Testis (tissue), 3 donors: ENCODE measurements around the gene ST6GALNAC1. TPM values are rescaled to one million over a fixed set of nuclear protein-coding genes. Genes with fewer than 3 reads are reported as not detected.

Experiments
- DNase-seq: peaks from one replicate; pipeline ENCODE4 v3.0.0-alpha.2; 2019
- H3K27ac ChIP-seq, 2 donors: fragments of 200-600 bp; sonication (generic); one replicate each; pipeline ENCODE4 v1.5.1; 2019
- H3K27me3 ChIP-seq: fragments of 200-600 bp; sonication (generic); one replicate; pipeline ENCODE4 v1.5.1; 2019
- H3K36me3 ChIP-seq: fragments of 200-600 bp; sonication (generic); one replicate; pipeline ENCODE4 v1.5.1; 2017; ENCODE audit warnings: low read depth; ENCODE audit errors: missing control alignments
- H3K4me1 ChIP-seq: fragments of 200-600 bp; sonication (generic); one replicate; pipeline ENCODE4 v1.5.1; 2019
- H3K4me3 ChIP-seq, 2 donors: fragments of 200-600 bp; sonication (generic); one replicate each; pipeline ENCODE4 v1.5.1; 2017 to 2019
- H3K9me3 ChIP-seq: fragments of 200-600 bp; sonication (generic); one replicate; pipeline ENCODE4 v1.5.1; 2017
- POLR2A ChIP-seq: fragments of 450-650 bp; IDR thresholded peaks from one replicate; pipeline ENCODE4 v1.6.1; 2017; ENCODE audit warnings: antibody characterized with exemption, mild to moderate bottlenecking, moderate library complexity
- WGBS, 2 donors: methylation state at CpG; one replicate each; pipeline ENCODE4 v1.1.5; 2018; 5-methylcytosine and 5-hydroxymethylcytosine counted together
- intact Hi-C: fragments of 100-400 bp; cut with DNase I; formaldehyde crosslinking; loops from one replicate; pipeline ENCODE4 v1.15.1; 2023; ENCODE audit warnings: low total_unique reads
- polyA plus RNA-seq: library from polyadenylated mRNA; stranded (reverse); fragments of 350-450 nt; fragmentation: Illumina TruSeq; extraction: RNeasy Lipid Tissue Mini Kit (QIAGEN cat#74804); gene quantifications from one replicate; pipeline ENCODE4 v1.2.3, GENCODE V29; 2014; ENCODE audit warnings: low read depth, low replicate concordance; ENCODE audit not compliant: insufficient read depth
- total RNA-seq, 2 donors: library from RNA; depleted of rRNA; stranded (reverse); fragments of >200 nt; gene quantifications; one replicate each; pipeline ENCODE4 v1.2.3, GENCODE V29; 2016
- TF ChIP-seq, protein P1 (sequence below), 3 experiments: fragments of 450-650 bp in 2 of 3; fragments of 200-600 bp in 1 of 3; sonication (generic) in 1 of 3; IDR thresholded peaks; one replicate each; pipeline ENCODE4 v1.5.1; 2016 to 2019; ENCODE audit warnings: antibody characterized with exemption in 3 of 3, mild to moderate bottlenecking in 2 of 3, moderate library complexity in 1 of 3

Gene ST6GALNAC1
- total and polyA plus RNA-seq, 3 donors from 2014 or later = 11.9 to 20.6 (median 20.1) TPM

- Histone ChIP-seq H3K9me3 (no peaks in the 10 kb centered on the region), H3K4me3 (no peak overlapping the region), H3K4me1 (peaks cover 17% of the 10 kb centered on the region), H3K27me3 (no peaks in the 10 kb centered on the region), H3K36me3 (no peaks in the 10 kb centered on the region), H3K27ac (no peak overlapping the region)
- 84 to 87% methylated on average over 8 of the region's 8 CpGs for WGBS, 2 donors
- DNase-seq = no peak
- TF ChIP-seq, protein P1, sequence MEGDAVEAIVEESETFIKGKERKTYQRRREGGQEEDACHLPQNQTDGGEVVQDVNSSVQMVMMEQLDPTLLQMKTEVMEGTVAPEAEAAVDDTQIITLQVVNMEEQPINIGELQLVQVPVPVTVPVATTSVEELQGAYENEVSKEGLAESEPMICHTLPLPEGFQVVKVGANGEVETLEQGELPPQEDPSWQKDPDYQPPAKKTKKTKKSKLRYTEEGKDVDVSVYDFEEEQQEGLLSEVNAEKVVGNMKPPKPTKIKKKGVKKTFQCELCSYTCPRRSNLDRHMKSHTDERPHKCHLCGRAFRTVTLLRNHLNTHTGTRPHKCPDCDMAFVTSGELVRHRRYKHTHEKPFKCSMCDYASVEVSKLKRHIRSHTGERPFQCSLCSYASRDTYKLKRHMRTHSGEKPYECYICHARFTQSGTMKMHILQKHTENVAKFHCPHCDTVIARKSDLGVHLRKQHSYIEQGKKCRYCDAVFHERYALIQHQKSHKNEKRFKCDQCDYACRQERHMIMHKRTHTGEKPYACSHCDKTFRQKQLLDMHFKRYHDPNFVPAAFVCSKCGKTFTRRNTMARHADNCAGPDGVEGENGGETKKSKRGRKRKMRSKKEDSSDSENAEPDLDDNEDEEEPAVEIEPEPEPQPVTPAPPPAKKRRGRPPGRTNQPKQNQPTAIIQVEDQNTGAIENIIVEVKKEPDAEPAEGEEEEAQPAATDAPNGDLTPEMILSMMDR (IDR thresholded peaks at IDR 0.05) = no peak
- TF ChIP-seq POLR2A = no peak
- intact Hi-C loops = no loop called here
These were observed 7.7 kb downstream of the ST6GALNAC1 start for GRCh38 chr17:76635659-76636360.

- no peak for DNase-seq
- H3K9me3 ChIP-seq = no peaks in the 10 kb centered on the region
- intact Hi-C loops = no loop called here
- H3K4me3 ChIP-seq = no peak overlapping the region
- no peak overlapping the region for H3K27ac ChIP-seq
- peaks cover 17% of the 10 kb centered on the region for H3K4me1 ChIP-seq
- no peak for TF ChIP-seq POLR2A
- TF ChIP-seq, protein P1 (IDR thresholded peaks at IDR 0.05) = no peak
- WGBS, 2 donors = 90 to 91% methylated on average over 3 to 5 of the region's 5 CpGs
- H3K36me3 ChIP-seq = no peaks in the 10 kb centered on the region
- H3K27me3 ChIP-seq = no peaks in the 10 kb centered on the region
These were observed 8.5 kb downstream of the ST6GALNAC1 start for GRCh38 chr17:76635039-76635438.

- Histone ChIP-seq H3K9me3 (no peaks in the 10 kb centered on the region), H3K27me3 (no peaks in the 10 kb centered on the region), H3K27ac (no peak overlapping the region), H3K4me3 (no peak overlapping the region), H3K4me1 (peaks cover 13% of the 10 kb centered on the region), H3K36me3 (no peaks in the 10 kb centered on the region)
- intact Hi-C loops = no loop called here
- TF ChIP-seq POLR2A = no peak
- TF ChIP-seq, protein P1 (IDR thresholded peaks at IDR 0.05) = no peak
- 75 to 80% methylated on average over 14 of the region's 14 CpGs for WGBS, 2 donors
- DNase-seq = no peak
These were observed 9.8 kb downstream of the ST6GALNAC1 start for GRCh38 chr17:76633628-76634328.

DNA sequence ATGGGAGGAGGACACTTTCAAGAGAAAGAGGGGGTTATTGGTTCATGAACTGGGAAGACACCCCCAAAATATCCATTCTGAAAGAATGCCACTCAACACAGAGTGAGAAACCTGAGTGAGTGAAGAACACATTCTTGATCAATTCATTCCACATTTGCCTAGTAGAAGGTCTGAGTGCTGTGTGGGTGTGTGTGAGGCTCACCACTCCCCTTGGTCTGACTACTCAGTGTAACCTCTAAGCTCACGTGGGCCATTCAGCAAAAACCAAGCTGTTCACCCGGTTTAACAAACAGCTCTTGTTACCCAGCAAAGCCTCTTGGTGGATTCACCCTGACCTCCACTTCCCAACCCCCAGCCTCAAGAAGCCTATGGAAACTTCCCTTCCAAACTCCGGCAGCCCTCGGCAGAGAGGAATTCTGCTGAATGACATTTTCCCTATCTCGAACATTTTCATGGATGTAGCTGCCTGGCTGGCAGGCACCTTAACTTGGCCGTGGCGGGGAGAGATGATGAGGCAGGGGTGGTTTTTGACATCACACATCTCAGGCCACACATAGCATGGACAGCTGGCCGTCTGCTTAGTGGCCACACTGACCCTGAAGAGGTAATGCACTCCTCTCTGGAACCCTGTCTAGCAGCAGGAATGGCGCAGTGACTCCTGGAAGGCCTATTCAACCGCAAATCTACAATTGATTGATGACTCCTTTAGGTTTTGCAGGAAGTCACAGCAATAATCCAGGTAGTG is 11.6 kb downstream of the ST6GALNAC1 start:
- H3K27ac ChIP-seq = no peak overlapping the region
- H3K4me1 ChIP-seq = no peaks in the 10 kb centered on the region
- intact Hi-C loops = no loop called here
- no peaks in the 10 kb centered on the region for H3K36me3 ChIP-seq
- no peak overlapping the region for H3K4me3 ChIP-seq
- no peak for TF ChIP-seq POLR2A
- TF ChIP-seq, protein P1 (IDR thresholded peaks at IDR 0.05) = no peak
- H3K27me3 ChIP-seq = no peaks in the 10 kb centered on the region
- 77 to 78% methylated on average over 10 of the region's 10 CpGs for WGBS, 2 donors
- no peak for DNase-seq
- H3K9me3 ChIP-seq = no peaks in the 10 kb centered on the region
